Left cardiac atrium (tissue), 4 donors: Measurements from ENCODE around the gene TENM3. TPM values are rescaled to one million over a fixed set of nuclear protein-coding genes. Genes with fewer than 3 reads are reported as not detected.
A peak's percentile ranks its signal among the peaks of the same experiment; 100 is the strongest.

Experiments
- ATAC-seq, 2 donors: fragments of 200-7000 bp; cut with Tn5 transposase; one replicate each; pipeline ENCODE4 v1.9.1; 2020; ENCODE audit warnings: mild to moderate bottlenecking in 2 of 2, moderate library complexity in 2 of 2
- DNase-seq: peaks from one replicate; pipeline ENCODE4 v3.0.0-alpha.2; 2020
- intact Hi-C, 2 donors: fragments of 100-400 bp; cut with DNase I; formaldehyde crosslinking; loops; one replicate each; pipeline versions ENCODE4 v1.14.1 to v1.15.1; 2022 to 2023
- total RNA-seq, 2 donors: library from RNA; stranded (reverse); fragmentation: NEBNext Ultra II Directional; extraction: Animal tissue kit (Norgen Biotek cat#: 25700); gene quantifications; one replicate each; pipeline ENCODE4 v1.2.1, GENCODE V29; 2021
- donor health status: DM: no; HTN: yes; CAD: no.
- donor health status: DM: no; HTN: yes; CAD: no; lungs with severe emphysema.
- donor health status: DM: yes; HTN: yes; CAD: no.
- donor health status: Dilated cardiomyopathy.

TENM3 gene
- total RNA-seq, 2 donors from 2014 or later = 6.6 to 9.2 TPM

DNA sequence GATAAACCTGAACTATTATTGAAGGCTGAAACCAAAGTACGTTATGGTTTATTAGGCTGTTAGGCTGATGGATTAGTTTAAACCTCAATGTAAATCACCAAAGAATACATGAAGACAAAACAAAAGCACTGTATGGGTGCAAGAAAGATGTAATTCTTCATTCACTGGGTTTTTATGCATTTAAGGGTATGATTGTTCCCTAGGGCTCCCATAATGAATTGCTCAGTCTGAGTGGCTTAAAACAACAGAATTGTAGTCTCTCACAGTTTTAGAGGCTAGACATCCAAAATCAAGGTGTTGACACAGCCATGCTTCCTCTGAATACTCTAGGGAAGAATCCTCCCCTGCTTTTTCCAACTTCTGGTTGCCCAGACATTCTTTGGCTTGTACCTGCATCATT lies 222.8 kb downstream of the TENM3 start:
- intact Hi-C loops = no loop called here
- ATAC-seq = no peak

DNA sequence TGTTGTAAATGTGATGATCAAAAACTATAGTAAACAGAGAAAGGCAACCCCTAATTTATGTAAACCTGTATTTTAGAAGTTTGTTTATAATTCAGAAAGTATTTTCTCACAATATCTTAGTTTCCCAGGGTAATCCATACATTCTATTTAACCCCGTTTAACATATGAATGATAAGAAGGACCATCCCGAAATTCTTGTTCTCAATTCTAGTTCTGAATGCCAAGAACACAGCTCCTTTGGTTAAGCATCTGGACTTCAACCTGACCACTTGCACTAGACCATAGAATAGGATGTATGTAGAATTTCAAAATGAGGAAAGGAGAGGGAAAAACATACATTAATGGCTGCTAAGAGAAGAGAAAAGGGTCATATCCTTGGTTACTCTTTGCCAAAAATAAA lies 227.0 kb downstream of the TENM3 start:
- ATAC-seq = no peak
- DNase-seq = no peak
- intact Hi-C loops = no loop called here

More for the DNA sequence above, 222.8 kb downstream of the TENM3 start:
- DNase-seq = no peak

DNA sequence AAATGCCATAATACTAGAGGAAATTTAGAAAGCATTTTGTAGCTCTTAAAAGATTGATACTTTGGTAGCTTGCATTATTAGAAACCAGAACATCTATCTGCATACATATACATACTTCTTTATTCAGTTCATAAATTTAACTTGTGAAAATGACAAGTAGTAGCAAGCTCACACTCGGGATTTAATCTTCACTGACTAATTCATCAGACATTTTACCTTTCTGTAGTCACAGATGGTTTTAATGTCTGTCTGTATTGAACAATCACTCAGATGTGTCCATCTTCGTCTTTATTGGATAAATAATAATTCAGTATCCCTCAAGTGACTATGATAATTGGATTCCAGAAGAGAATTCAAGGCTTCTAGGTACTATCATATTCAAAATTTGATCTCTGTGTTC lies 232.3 kb downstream of the TENM3 start:
- no peak for DNase-seq
- intact Hi-C loops = loop anchor here (5.0 kb wide), 1 partner anchor 332 kb away; no protein-coding TSS in a partner anchor
- no peak for ATAC-seq

DNA sequence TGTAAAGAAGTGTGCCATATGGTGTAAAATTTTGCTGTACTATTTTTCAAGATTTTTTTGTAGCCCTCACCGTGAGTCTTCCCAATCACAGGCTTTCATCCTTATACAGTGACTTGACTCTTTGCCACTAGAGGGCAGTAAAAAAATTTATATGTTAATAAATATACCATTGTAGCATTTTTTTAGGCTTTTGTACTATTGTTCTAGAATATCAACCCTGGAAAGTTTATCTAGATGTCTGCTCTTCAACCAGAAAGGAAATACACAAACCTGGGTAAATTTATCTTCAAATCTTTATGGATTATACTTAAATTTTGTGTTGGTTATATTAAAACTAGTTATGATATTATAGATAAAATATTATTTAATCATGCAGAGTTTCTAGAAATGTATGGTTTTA lies 235.3 kb downstream of the TENM3 start:
- DNase-seq (no peak), ATAC-seq (peak in 1 of 2 donors; percentile 29)
- intact Hi-C loops = loop anchor here (5.0 kb wide), 1 partner anchor 329 kb away; no protein-coding TSS in a partner anchor

DNA sequence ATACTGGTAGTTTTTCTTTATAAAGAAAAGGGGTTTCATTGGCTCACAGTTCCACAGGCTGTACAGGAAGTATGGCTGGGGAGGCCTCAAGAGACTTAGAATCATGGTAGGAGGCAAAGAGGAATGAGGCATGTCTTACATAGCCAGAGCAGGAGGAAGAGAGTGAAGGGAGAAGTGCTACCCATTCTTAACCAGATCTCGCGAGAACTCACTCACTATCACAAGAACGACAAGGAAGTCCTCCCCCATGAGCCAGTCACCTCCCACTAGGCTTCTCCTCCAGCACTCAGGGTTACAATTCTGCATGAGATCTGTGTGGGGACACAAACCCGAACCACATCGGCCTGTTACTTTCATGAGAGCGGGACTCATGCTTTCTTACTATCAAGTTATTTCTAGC lies 240.5 kb downstream of the TENM3 start:
- no peak for ATAC-seq
- DNase-seq = no peak
- intact Hi-C loops = no loop called here

DNA sequence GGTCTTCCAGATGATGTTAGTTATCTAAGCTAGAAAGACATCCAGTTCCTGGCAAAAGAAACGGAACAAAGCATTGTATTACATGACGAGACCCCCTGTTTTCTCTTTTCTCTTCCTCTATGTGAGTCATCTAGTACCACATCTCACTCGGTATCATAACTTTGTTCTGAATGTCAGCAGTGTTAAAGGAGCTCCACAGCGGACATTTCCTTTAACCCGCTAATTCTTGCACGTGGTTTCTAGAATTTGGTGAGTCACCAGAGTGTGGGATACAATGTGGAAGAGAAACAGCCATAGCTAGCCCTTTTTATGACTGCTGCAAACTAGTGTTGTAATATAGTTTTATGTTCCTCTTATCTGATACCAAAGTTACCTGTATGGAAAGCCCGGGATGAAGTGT lies 243.7 kb downstream of the TENM3 start:
- ATAC-seq (no peak), DNase-seq (no peak)
- intact Hi-C loops = no loop called here

DNA sequence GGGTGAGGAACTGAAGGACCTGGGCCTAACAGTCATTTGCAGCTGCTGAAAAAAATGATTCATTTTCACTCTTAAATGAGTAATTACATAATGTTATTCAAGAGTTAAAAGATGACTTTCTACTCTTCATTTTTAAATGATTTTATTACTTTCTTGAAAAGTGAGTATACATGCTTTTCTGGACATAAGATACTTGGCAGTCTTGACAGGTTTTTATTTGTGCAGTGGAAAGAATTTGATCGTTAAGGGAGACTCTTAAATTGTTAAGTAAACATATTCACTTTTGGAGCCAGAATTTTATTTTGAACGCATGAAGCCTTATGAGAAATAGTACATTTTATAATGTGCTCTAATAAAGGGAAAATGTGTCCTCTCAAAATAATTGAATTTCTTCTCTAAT lies 245.7 kb downstream of the TENM3 start:
- intact Hi-C loops = no loop called here
- no peak for DNase-seq
- ATAC-seq = no peak

DNA sequence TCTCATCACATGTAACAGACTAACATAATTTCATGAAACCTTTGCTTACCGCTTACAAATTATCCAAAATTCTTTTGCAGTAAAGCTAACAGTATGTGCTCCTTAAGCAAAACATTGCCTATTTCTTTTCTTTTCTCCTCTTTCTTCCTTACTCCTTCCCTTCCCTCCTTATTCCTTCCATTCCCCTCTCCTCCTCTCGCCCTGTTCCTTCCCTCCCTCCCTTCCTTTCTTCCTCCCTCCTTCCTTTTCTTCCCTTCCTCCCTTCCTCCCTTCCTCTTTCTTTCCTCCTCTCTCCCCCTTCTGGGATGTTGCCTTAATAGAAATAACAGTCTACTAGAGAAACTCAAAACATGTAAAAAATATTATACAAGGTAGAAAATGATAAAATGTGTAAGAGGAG lies 246.4 kb downstream of the TENM3 start:
- intact Hi-C loops = no loop called here
- DNase-seq (no peak), ATAC-seq (no peak)

DNA sequence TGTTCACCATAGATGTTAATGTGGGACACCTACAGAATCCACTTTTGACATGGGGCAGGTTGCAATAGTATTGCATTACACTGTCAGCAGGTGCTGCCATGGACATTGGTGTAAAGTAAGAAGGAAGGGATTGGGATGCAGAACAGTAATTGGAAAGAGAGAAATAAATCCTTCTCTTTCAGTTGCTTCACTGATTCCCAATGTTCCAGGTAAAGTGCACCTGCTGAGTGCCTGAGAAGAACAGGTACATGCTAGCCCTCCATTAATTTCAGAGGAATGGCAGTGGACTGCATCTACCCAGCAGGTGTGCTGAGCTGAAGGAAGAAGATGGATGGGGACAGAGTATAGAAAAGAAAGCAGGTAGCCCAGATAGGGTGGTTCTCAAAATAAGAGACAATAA lies 248.5 kb downstream of the TENM3 start:
- no peak for DNase-seq
- ATAC-seq = no peak
- intact Hi-C loops = no loop called here

DNA sequence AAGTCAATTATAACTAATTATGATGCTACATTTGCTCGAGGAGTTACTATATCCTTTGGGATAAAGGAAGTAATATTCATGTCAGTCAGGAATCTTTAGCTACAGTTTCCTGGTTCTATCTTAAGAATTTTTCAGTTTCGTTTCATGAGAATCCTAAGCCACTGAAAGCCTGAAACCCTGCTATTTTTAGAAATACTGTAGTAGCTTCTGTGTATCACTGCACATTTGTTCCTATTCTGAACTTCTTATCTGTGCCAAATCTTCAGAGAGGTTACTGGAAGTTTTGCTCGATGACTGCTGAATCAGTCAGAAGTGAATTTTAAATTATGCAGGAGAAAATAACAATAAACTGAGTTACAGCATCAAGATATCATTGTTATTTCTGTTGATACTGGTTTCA lies 249.2 kb downstream of the TENM3 start:
- DNase-seq = no peak
- ATAC-seq = peak in 1 of 2 donors; percentile 60
- intact Hi-C loops = no loop called here

DNA sequence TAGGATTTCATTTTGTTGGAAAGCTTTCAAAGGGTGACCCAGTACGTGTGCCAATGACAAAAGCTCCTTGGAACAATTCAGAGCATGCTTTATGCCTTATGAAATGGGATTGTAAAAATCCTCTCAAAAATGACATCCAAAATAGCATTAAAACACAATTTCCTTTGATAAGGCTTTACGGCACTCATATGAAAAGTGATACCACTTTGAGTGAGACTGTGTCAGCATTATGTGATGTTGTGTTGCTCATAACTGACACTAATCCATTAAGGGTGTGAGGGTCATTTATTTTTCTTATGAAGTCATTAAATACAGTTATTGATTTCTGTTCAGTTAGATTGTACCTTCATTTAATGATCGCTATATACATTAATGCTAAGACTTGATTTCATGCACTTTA lies 250.2 kb downstream of the TENM3 start:
- no peak for ATAC-seq
- intact Hi-C loops = no loop called here

DNA sequence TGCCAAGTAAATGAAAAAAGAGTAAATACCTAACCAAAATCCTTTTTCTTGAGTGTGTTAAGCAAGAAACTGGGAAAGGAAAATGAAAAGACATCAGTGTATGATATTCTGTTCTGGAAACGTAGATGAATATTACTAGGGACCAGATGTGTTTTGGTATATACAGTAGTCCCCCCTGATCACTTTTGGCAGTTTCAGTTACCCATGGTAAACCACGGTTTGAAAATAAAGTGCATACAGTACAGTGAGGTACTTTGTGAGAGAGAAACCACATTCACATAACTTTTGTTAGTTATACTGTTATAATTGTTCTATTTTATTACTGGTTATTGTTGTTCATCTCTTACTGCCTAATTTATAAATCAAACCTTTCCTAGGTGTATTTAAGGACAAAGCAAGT lies 250.9 kb downstream of the TENM3 start:
- intact Hi-C loops = no loop called here
- DNase-seq (no peak), ATAC-seq (no peak)

More for the DNA sequence above, 250.2 kb downstream of the TENM3 start:
- no peak for DNase-seq

DNA sequence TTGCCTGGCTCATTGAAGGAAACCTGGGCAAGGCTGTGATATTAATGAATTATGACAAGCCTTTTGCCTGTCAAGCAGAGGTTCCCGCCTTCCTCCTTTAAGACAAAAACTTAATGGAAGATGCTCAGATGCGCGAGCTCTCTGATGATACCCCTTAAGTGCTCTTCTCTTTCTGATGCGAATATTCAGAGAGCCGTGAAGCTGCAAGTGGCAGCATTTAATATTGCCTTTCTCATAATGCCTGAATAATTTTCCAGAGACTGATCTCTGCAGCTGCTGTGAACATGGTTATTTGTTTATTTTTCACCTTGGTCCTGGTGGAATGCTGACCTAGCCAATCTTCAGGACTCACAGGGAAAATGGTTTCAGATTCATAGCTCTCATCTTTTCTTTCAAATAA lies 251.8 kb downstream of the TENM3 start:
- no peak for DNase-seq
- intact Hi-C loops = no loop called here
- ATAC-seq = no peak

DNA sequence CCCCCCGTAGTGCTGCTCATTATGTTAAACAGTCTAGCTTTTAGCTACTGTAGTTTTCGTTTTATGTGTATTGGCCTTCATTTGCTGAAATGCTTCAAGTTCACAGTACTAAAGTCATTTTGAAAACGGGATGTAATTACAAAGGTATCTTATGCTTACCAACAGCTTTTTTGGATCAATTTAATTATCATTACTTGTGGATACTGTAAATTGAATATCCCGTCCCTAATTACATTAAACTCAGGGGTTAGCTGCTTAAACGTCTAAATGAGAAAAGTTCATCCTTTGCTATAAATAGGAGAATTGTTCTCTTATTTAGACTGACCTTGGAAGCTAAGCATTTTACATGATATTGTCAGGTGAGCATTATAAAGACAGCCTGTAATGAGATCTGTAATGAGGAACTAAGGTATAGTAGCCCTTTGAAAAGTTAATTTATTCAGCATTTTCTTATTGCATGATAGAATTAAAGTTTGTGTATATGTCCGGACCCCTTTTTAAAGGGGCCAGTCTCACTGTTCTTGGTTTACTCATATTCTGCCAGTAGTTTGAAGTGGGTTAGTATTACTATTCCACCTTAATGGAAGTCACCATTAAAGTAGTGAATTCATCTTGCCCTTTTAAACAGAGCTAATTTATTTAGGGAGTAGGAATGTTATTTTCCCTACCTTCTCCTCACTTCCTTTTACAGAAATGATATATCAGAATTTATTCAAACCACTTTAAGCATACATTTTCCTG lies 252.6 kb downstream of the TENM3 start:
- ATAC-seq = no peak
- intact Hi-C loops = no loop called here
- DNase-seq = no peak

DNA sequence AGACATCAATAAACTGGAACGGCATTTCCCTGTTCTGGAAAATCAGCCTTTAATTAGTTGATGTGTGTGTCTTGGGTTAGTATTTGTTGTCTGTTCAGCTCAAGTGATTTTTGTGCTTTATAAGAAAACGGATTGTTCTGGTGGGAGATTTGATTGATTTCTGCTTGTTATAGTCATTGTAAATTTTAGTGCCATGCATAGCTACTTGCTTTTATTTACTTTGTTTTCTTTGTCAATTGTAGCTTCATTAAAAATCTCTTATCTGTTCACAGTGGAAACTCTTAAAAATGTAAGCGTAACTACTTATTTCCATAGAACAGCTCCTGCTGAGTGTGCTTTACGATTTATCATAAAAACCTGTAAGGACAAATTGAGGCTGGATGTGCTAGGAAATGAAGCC lies 253.2 kb downstream of the TENM3 start:
- DNase-seq = no peak
- intact Hi-C loops = no loop called here
- no peak for ATAC-seq

DNA sequence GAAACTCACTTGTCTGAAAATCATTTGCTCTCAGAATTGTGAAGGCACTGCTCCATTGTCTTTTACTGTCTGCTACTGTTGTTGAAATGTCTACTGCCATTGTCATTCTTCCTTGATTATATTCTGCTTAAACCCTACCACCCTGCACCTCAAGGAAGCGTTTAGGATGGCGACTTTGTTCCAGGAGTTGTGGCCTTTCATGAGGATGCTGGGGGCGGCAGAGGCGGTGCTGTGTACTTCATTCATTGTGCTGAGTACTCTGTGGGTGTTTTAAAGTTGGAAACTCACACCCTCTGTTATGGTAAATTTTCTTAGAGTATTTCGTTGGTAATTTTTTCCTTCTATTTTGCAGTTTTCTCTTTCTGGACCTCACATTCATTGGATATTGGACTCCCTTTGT lies 258.9 kb downstream of the TENM3 start:
- no peak for ATAC-seq

DNA sequence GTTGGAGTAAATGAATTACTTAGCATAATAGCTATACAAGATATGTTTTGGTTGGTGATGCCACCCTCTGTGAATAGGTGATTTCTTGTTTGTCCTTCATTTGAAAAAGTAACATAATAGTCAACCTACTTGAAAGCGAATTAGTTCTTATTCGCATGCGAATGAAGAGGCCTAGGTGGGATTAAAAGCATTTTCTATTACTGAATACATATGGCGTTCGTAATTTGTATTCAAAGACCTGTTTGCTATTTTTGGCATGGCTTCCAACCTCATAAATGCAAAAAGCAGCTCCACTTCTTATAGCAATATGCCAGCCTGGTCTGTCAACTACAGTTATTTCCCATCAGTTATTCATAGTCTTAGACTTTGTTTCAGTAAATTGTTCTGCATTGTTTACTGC lies 261.3 kb downstream of the TENM3 start:
- intact Hi-C loops = no loop called here
- DNase-seq (no peak), ATAC-seq (no peak)

More for the DNA sequence above, 258.9 kb downstream of the TENM3 start:
- DNase-seq = no peak
- intact Hi-C loops = no loop called here

DNA sequence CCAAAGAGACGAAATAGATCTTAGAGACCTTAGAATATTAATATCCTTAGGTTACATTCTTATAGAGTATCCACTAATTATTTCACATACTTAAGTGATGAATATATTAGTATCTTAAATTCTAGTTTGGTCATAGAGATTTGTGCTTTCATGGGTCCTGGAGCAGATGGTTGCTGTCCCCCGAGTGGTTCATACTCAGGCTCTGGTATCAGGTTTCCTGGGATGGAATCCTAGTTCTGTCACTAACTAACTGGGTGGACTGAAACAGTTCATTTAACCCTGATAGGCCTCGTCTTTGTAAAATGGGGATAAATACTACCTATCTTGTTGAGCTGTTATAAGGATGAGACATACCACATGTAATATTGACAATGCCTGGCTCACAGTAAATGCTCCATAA lies 264.6 kb downstream of the TENM3 start:
- DNase-seq = no peak
- ATAC-seq = no peak
- intact Hi-C loops = no loop called here

DNA sequence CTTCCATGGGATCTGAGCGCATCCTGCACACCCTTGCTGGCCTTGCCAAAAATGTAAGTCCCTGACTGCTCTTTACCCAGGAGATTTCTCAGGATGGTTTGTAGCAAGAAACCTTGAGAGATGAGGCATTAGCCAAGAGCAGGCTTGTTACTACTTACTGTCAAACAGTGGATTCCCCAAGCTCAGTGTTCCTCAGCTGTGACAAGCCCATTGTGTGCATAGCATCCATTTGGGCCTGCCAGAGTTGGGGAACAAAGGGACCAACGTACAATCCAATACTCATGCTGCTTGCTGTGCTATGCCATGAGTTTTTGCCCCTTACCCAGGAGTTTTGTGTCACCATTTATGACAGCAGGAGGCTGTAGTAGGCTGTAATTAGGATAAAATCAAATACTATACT lies 267.6 kb downstream of the TENM3 start:
- ATAC-seq (no peak), DNase-seq (no peak)
- intact Hi-C loops = no loop called here

DNA sequence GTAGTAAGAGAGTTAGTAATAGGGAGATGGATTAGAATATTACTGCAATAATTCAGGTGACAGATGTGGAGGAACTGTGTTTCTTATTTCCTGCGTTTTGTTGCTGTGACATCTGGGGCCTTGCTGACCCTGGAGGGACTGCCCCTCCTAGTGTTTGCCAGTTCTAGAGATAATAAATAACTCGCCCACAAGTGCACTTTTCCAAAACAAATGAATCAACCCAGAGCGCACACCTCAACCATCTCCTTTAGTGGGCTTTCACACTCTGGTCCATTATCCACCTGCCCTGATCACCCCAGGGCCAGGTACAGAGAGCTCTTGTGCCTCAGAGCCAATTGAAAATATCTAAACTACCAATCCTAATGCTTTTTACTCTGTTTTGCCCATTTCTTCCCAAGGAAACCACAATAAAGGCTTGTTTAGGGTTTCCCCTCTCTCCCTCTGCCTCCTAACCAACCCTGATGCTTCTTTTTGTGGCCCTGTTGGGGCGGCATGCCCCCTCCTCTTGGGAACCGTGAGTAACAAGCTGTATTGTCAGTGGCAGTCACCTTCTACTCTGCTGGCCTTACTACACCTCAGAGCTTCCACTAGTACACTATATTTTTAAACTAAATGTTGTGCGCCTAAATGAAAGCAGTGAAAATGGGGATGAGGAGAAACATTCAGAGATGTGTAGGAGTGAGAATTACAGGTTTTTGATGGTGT lies 270.5 kb downstream of the TENM3 start:
- ATAC-seq (no peak), DNase-seq (no peak)
- intact Hi-C loops = no loop called here

DNA sequence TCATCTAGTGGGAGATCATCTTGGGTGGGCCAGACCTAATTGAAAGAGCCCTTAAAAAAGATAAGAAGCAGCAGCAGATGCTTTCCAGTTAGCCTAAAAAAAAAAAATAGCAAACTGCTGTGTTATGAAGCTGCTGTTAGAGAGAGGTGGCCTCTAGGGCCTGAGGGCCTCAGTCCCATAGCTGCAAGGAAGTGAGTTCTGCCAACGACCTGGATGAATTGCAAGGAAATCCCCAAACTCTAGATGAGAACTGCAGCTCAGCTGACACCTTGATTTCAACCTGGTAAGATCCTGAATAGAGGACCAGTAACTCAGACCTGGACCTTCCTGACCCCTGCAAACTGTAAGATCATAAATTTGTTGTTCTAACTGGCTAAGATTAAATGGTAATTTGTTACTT lies 275.2 kb downstream of the TENM3 start:
- ATAC-seq (no peak), DNase-seq (no peak)
- intact Hi-C loops = no loop called here
